GM12878 (cell line): ENCODE results near the gene NAA20. TPM values are rescaled to one million over a fixed set of nuclear protein-coding genes. Genes with fewer than 3 reads are reported as not detected.

ENCODE experiments used
- BHLHE40 ChIP-seq, 2 experiments: fragments of 450-650 bp in 1 of 2; IDR thresholded peaks; 2 replicates each; pipeline ENCODE4 v1.6.1; 2011 to 2017; ENCODE audit warnings: low read depth in 2 of 2, borderline replicate concordance in 1 of 2, improper control_type of control experiment in 1 of 2, low read length in 1 of 2, mild to moderate bottlenecking in 1 of 2
- DPF2 ChIP-seq: fragments of 450-650 bp; IDR thresholded peaks from 2 replicates; pipeline ENCODE4 v1.6.1; 2017; ENCODE audit warnings: mild to moderate bottlenecking
- E2F4 ChIP-seq: IDR thresholded peaks from 2 replicates; pipeline ENCODE4 v1.6.1; 2012; ENCODE audit warnings: low read depth, low read length, improper control_type of control experiment
- EED ChIP-seq: sonication (generic); IDR thresholded peaks from 2 replicates; pipeline ENCODE4 v1.6.1; 2016; ENCODE audit warnings: antibody characterized with exemption, low read depth
- ESRRA ChIP-seq: IDR thresholded peaks from 2 replicates; pipeline ENCODE4 v1.6.1; 2012; ENCODE audit warnings: mild to moderate bottlenecking, low read length, improper control_type of control experiment
- NFYA ChIP-seq: IDR thresholded peaks from 2 replicates; pipeline ENCODE4 v1.6.1; 2011; ENCODE audit warnings: low read depth, mild to moderate bottlenecking, low read length, improper control_type of control experiment, borderline replicate concordance
- NR2F1 ChIP-seq: fragments of 450-650 bp; conservative IDR thresholded peaks from 2 replicates; pipeline ENCODE4 v1.6.1; 2017; ENCODE audit warnings: mild to moderate bottlenecking
- POU2F2 ChIP-seq: IDR thresholded peaks from 3 replicates; pipeline ENCODE4 v1.6.1; 2011; ENCODE audit warnings: low read depth, mild to moderate bottlenecking, low read length, borderline replicate concordance
- PRDM15 ChIP-seq: fragments of 450-650 bp; formaldehyde crosslinking; IDR thresholded peaks from 2 replicates; pipeline ENCODE4 v1.4.0; 2020; ENCODE audit warnings: mild to moderate bottlenecking, moderate library complexity
- REST ChIP-seq: IDR thresholded peaks from 2 replicates; pipeline ENCODE4 v1.6.1; 2012; ENCODE audit warnings: mild to moderate bottlenecking, low read depth, low read length
- SKIL ChIP-seq: fragments of 450-650 bp; IDR thresholded peaks from 2 replicates; pipeline ENCODE4 v1.6.1; 2017; ENCODE audit warnings: mild to moderate bottlenecking, low read depth, inconsistent platforms; ENCODE audit not compliant: poor library complexity, severe bottlenecking
- STAT3 ChIP-seq: IDR thresholded peaks from 2 replicates; pipeline ENCODE4 v1.6.1; 2011; ENCODE audit warnings: low read depth, low read length, improper control_type of control experiment
- ZZZ3 ChIP-seq: IDR thresholded peaks from 2 replicates; pipeline ENCODE4 v1.6.1; 2011; ENCODE audit warnings: low read depth; ENCODE audit not compliant: control insufficient read depth, insufficient read length
- polyA plus RNA-seq, 11 experiments: library from polyadenylated mRNA; depleted of rRNA in 4 of 11; unstranded in 6 of 11; stranded (reverse) in 5 of 11; fragments of >200 nt; fragmentation: Nextera tagmentation in 4 of 11; fragmentation: Illumina TruSeq in 1 of 11; extraction: Ambion mirVana in 4 of 11; extraction: Trizol in 1 of 11; gene quantifications; 1 replicate in 1 of 11; 2 replicates in 10 of 11; pipeline versions ENCODE4 v1.2.1 to v1.2.3, GENCODE V29; 2011 to 2016; ENCODE audit warnings: inconsistent platforms in 2 of 11, missing spikeins in 2 of 11, low read depth in 1 of 11
- total RNA-seq, 4 experiments: library from RNA; depleted of rRNA in 3 of 4; stranded (reverse); fragments of >200 nt in 3 of 4; fragmentation: Illumina TruSeq in 1 of 4; extraction: Trizol in 1 of 4; gene quantifications; 2 replicates each; pipeline versions ENCODE4 v1.2.1 to v1.2.3, GENCODE V29; 2013 to 2021
- TF ChIP-seq, protein P1 (sequence below): fragments of 150-350 bp; IDR thresholded peaks from 2 replicates; pipeline ENCODE4 v1.6.1; 2016; ENCODE audit warnings: low read depth, low read length

The NAA20 gene
- total and polyA plus RNA-seq, 10 of the 15 experiments (the other 5 are each of a cell fraction or from before 2014, with no cell fraction given): 48.3 to 366 (median 89.1) TPM

GRCh38 chr20:20017001-20017843, at the start of gene NAA20 (continued):
- TF ChIP-seq PRDM15 (CRISPR knock-in tag): no peak
- no peak; the same call in 1 of the 2 replicates for TF ChIP-seq E2F4
- TF ChIP-seq BHLHE40 (IDR thresholded peaks at IDR 0.05; ENCODE audit: borderline replicate concordance in 1 of 2, low read depth in 2 of 2, low read length in 1 of 2): peak in 1 of 2 experiments; percentile 36; a peak in 2 of 4 replicates
- TF ChIP-seq POU2F2: peak; percentile 29; the same call in 2 of the 3 replicates
- TF ChIP-seq STAT3: no peak
- no peak for TF ChIP-seq NFYA
- no peak for TF ChIP-seq REST
- no peak for TF ChIP-seq SKIL
- TF ChIP-seq, protein P1, sequence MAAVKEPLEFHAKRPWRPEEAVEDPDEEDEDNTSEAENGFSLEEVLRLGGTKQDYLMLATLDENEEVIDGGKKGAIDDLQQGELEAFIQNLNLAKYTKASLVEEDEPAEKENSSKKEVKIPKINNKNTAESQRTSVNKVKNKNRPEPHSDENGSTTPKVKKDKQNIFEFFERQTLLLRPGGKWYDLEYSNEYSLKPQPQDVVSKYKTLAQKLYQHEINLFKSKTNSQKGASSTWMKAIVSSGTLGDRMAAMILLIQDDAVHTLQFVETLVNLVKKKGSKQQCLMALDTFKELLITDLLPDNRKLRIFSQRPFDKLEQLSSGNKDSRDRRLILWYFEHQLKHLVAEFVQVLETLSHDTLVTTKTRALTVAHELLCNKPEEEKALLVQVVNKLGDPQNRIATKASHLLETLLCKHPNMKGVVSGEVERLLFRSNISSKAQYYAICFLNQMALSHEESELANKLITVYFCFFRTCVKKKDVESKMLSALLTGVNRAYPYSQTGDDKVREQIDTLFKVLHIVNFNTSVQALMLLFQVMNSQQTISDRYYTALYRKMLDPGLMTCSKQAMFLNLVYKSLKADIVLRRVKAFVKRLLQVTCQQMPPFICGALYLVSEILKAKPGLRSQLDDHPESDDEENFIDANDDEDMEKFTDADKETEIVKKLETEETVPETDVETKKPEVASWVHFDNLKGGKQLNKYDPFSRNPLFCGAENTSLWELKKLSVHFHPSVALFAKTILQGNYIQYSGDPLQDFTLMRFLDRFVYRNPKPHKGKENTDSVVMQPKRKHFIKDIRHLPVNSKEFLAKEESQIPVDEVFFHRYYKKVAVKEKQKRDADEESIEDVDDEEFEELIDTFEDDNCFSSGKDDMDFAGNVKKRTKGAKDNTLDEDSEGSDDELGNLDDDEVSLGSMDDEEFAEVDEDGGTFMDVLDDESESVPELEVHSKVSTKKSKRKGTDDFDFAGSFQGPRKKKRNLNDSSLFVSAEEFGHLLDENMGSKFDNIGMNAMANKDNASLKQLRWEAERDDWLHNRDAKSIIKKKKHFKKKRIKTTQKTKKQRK: no peak
- TF ChIP-seq NR2F1: peak; percentile 64
- TF ChIP-seq ZZZ3: no peak
- TF ChIP-seq ESRRA: no peak
- peak; percentile 63 for TF ChIP-seq EED
- peak; percentile 71 for TF ChIP-seq DPF2
